A673 (cell line): ENCODE results near the gene CEP112.

ENCODE experiments used
- EZH2 ChIP-seq: fragments of 200-600 bp; sonication (generic); IDR thresholded peaks from 2 replicates; pipeline ENCODE4 v1.6.1; 2017; ENCODE audit warnings: borderline replicate concordance, low read depth, mild to moderate bottlenecking, mixed read lengths, antibody characterized with exemption, low read length; ENCODE audit not compliant: poor library complexity, severe bottlenecking
- TF ChIP-seq, protein P1 (sequence below): fragments of 300-800, 200-600 bp; sonication (generic); conservative IDR thresholded peaks from 2 replicates; pipeline ENCODE4 v1.5.1; 2017; ENCODE audit warnings: low read depth, mild to moderate bottlenecking, antibody characterized with exemption, low read length, moderate library complexity, mixed read lengths

DNA sequence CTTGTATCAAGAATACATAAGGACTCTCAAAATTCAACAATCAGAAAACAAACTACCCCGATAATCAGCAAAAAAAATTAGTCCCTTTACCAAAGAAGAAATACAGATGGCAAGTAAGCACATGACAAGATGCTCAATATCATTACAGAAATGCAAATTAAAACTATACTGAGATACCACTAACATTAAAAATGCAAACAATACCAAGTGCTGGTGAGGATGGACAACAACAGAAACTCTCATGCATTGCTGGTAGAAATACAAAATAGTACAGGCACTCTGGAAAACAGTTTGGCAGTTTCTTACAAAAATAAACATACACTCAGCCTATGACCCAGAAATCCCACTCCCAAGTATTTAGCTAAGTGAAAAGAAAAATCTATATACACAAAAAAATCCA, 7.5 kb downstream of the CEP112 start:
- TF ChIP-seq EZH2, result no peak
- TF ChIP-seq, protein P1, sequence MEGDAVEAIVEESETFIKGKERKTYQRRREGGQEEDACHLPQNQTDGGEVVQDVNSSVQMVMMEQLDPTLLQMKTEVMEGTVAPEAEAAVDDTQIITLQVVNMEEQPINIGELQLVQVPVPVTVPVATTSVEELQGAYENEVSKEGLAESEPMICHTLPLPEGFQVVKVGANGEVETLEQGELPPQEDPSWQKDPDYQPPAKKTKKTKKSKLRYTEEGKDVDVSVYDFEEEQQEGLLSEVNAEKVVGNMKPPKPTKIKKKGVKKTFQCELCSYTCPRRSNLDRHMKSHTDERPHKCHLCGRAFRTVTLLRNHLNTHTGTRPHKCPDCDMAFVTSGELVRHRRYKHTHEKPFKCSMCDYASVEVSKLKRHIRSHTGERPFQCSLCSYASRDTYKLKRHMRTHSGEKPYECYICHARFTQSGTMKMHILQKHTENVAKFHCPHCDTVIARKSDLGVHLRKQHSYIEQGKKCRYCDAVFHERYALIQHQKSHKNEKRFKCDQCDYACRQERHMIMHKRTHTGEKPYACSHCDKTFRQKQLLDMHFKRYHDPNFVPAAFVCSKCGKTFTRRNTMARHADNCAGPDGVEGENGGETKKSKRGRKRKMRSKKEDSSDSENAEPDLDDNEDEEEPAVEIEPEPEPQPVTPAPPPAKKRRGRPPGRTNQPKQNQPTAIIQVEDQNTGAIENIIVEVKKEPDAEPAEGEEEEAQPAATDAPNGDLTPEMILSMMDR, result no peak
